ENCODE data around the gene CTNNAL1. TPM values are rescaled to one million over a fixed set of nuclear protein-coding genes. Genes with fewer than 3 reads are reported as not detected.

Gene CTNNAL1
- polyA plus RNA-seq, 1 donor from 2014 or later = 24.7 TPM

DNA sequence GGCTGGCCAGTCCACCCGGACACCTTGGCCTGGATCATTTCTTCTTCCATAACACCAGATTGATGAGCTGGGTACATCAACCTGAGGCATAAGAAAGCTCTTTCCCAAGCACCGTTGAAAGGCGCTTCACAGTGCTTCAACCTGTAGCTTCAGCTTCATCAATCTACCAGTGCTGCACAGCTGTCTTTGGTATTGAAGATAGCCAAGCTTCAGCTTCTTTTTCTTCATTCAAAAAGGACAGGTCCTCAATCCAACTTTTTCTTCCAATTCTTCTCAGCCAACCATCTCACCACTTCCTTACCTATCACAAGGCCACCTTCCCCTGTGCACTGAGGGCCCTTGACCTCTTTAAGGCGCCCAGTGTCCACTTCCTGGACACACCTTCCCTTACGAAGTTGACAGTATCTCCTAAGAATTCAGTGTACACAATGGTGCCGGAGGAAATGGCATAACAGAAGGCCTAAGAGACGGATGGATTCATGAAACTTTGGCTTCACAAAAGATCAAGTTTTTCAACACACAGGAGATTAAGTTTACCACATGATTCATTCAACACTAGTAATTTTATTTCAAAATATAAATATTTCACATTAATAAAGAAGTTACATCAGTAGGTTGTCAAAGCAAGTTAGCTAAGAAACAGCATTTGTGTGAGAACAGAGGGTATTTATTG, 1.4 kb upstream of the CTNNAL1 start:
- H3K4me3 ChIP-seq (ENCODE audit: low read length) = no peak overlapping the region
- TF ChIP-seq, protein P1, sequence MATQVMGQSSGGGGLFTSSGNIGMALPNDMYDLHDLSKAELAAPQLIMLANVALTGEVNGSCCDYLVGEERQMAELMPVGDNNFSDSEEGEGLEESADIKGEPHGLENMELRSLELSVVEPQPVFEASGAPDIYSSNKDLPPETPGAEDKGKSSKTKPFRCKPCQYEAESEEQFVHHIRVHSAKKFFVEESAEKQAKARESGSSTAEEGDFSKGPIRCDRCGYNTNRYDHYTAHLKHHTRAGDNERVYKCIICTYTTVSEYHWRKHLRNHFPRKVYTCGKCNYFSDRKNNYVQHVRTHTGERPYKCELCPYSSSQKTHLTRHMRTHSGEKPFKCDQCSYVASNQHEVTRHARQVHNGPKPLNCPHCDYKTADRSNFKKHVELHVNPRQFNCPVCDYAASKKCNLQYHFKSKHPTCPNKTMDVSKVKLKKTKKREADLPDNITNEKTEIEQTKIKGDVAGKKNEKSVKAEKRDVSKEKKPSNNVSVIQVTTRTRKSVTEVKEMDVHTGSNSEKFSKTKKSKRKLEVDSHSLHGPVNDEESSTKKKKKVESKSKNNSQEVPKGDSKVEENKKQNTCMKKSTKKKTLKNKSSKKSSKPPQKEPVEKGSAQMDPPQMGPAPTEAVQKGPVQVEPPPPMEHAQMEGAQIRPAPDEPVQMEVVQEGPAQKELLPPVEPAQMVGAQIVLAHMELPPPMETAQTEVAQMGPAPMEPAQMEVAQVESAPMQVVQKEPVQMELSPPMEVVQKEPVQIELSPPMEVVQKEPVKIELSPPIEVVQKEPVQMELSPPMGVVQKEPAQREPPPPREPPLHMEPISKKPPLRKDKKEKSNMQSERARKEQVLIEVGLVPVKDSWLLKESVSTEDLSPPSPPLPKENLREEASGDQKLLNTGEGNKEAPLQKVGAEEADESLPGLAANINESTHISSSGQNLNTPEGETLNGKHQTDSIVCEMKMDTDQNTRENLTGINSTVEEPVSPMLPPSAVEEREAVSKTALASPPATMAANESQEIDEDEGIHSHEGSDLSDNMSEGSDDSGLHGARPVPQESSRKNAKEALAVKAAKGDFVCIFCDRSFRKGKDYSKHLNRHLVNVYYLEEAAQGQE (IDR thresholded peaks at IDR 0.05; ENCODE audit: borderline replicate concordance) = no peak
- TF ChIP-seq, protein P2, sequence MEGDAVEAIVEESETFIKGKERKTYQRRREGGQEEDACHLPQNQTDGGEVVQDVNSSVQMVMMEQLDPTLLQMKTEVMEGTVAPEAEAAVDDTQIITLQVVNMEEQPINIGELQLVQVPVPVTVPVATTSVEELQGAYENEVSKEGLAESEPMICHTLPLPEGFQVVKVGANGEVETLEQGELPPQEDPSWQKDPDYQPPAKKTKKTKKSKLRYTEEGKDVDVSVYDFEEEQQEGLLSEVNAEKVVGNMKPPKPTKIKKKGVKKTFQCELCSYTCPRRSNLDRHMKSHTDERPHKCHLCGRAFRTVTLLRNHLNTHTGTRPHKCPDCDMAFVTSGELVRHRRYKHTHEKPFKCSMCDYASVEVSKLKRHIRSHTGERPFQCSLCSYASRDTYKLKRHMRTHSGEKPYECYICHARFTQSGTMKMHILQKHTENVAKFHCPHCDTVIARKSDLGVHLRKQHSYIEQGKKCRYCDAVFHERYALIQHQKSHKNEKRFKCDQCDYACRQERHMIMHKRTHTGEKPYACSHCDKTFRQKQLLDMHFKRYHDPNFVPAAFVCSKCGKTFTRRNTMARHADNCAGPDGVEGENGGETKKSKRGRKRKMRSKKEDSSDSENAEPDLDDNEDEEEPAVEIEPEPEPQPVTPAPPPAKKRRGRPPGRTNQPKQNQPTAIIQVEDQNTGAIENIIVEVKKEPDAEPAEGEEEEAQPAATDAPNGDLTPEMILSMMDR (IDR thresholded peaks at IDR 0.05; ENCODE audit: poor library complexity, severe bottlenecking) = no peak
- TF ChIP-seq POLR2AphosphoS5 (IDR thresholded peaks at IDR 0.05) = no peak
- no peak for TF ChIP-seq RAD21 (conservative IDR thresholded peaks at IDR 0.05)
- TF ChIP-seq TAF1 (IDR thresholded peaks at IDR 0.05; ENCODE audit: low read depth) = no peak
- no peak for TF ChIP-seq EZH2 (IDR thresholded peaks at IDR 0.05; ENCODE audit: borderline replicate concordance, insufficient read depth, low read length, poor library complexity, severe bottlenecking)
- no peak overlapping the region for H3K4me2 ChIP-seq (ENCODE audit: low read length)
- no peaks in the 10 kb centered on the region for H4K20me1 ChIP-seq (ENCODE audit: insufficient read depth)
- H3F3A ChIP-seq (ENCODE audit: insufficient read depth, low read length, poor library complexity, severe bottlenecking) = peaks cover 3% of the 10 kb centered on the region
- no peaks in the 10 kb centered on the region for H3K9me2 ChIP-seq (ENCODE audit: insufficient read depth, low read length)
- H3K27me3 ChIP-seq (ENCODE audit: insufficient read depth, low read depth, low read length) = no peaks in the 10 kb centered on the region
- H3K36me3 ChIP-seq (ENCODE audit: insufficient read depth, low read length) = peaks cover 4% of the 10 kb centered on the region
- H3K9ac ChIP-seq (ENCODE audit: low read length) = no peak overlapping the region
- H3K79me2 ChIP-seq (replicated peaks; ENCODE audit: insufficient read depth, low read length) = peaks cover 13% of the 10 kb centered on the region
- no peak overlapping the region for H2AFZ ChIP-seq (ENCODE audit: low read depth, low read length)
- no peak overlapping the region for H3K27ac ChIP-seq (ENCODE audit: low read length)
- H3K9me3 ChIP-seq (ENCODE audit: low read length) = no peaks in the 10 kb centered on the region

DNA sequence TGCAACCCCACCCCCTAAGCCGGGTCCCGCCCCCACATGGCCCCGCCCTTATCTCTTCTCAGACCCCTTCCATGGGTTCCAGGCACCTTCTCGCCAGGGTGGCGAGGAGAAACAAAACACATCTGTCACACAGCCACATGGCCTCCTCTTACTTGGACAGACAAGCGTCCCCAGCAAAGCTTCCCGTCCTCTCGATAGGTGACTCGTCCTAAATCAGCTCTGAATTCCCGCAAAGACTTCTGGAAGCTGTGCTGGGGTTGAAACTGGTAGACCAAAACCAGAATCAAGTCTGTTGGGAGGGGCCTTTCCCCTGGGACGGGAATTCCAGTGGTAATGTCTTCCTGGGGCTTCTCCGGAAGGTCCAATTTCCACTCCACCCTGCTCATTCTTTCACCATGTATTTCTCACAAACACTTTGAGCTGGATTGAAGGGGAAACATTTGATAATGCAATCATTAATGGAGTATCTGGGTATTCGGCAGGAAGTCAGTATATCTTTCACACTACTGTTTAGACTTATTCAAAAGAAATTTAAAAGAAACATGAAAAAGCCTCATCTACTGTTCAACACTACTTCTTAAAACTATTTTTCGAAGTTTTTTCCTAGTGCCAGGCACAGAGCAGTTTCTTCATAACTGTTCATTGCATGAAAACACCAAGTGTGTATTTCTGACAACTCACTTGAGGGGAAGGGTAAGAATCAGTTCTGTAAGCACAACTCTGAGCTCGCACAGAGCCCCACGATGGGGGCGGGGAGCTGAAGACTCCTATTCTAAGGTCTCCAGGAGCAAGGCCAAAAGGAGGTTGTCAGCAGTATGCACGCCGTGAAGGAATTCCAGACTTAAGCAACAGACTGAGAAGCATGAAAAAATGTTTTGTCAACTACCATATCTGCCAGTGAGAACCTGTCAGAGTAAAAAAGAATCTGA, 644 bp upstream of the CTNNAL1 start:
- no peak overlapping the region for H2AFZ ChIP-seq (ENCODE audit: low read depth, low read length)
- peaks cover 20% of the 10 kb centered on the region for H3K79me2 ChIP-seq (replicated peaks; ENCODE audit: insufficient read depth, low read length)
- no peak overlapping the region for H3K27ac ChIP-seq (ENCODE audit: low read length)
- H3F3A ChIP-seq (ENCODE audit: insufficient read depth, low read length, poor library complexity, severe bottlenecking) = peaks cover 3% of the 10 kb centered on the region
- H3K4me2 ChIP-seq (ENCODE audit: low read length) = no peak overlapping the region
- H4K20me1 ChIP-seq (ENCODE audit: insufficient read depth) = no peaks in the 10 kb centered on the region
- H3K27me3 ChIP-seq (ENCODE audit: insufficient read depth, low read depth, low read length) = no peaks in the 10 kb centered on the region
- no peaks in the 10 kb centered on the region for H3K9me3 ChIP-seq (ENCODE audit: low read length)
- H3K36me3 ChIP-seq (ENCODE audit: insufficient read depth, low read length) = peaks cover 4% of the 10 kb centered on the region
- peak overlapping the region; percentile 85 for H3K4me3 ChIP-seq (ENCODE audit: low read length)
- TF ChIP-seq, protein P1 (IDR thresholded peaks at IDR 0.05; ENCODE audit: borderline replicate concordance) = no peak
- TF ChIP-seq SMC3 (conservative IDR thresholded peaks at IDR 0.05; ENCODE audit: poor library complexity) (no peak), EZH2 (IDR thresholded peaks at IDR 0.05; ENCODE audit: borderline replicate concordance, insufficient read depth, low read length, poor library complexity, severe bottlenecking) (no peak), TAF1 (IDR thresholded peaks at IDR 0.05; ENCODE audit: low read depth) (no peak), POLR2AphosphoS5 (IDR thresholded peaks at IDR 0.05) (no peak), EP300 (conservative IDR thresholded peaks at IDR 0.05; ENCODE audit: poor library complexity, severe bottlenecking) (no peak), RAD21 (conservative IDR thresholded peaks at IDR 0.05) (no peak), MXI1 (conservative IDR thresholded peaks at IDR 0.05; ENCODE audit: poor library complexity, severe bottlenecking) (no peak)
- TF ChIP-seq, protein P2 (IDR thresholded peaks at IDR 0.05; ENCODE audit: poor library complexity, severe bottlenecking) = no peak
- no peaks in the 10 kb centered on the region for H3K9me2 ChIP-seq (ENCODE audit: insufficient read depth, low read length)
- no peak overlapping the region for H3K9ac ChIP-seq (ENCODE audit: low read length)
